ENCODE measurements around the gene ZNF622.
"Not testable (repeated sequence)": the region's sequence is repeated elsewhere in the genome, so short reads cannot be mapped to it uniquely, and the experiment has no call there.

Gene ZNF622

DNA sequence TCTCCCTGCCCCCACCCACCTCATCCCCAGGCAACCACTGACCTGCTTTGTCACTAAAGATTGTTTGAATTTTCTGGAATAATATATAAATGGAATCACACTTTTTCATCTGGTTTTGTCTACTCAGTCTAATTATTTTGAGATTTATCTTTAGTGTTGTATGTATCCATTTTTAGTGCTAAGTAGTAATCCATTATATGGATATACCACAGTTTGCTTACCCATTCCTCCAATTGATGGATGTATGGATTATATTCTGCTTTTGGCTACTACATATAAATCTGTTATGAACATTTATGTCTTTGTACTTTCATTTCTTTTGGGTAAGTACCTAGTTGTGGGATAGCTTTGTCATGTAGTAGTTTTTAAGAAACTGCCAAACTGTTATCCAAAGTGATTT lies 14.5 kb upstream of the ZNF622 start:
- no peak for DNase-seq

DNA sequence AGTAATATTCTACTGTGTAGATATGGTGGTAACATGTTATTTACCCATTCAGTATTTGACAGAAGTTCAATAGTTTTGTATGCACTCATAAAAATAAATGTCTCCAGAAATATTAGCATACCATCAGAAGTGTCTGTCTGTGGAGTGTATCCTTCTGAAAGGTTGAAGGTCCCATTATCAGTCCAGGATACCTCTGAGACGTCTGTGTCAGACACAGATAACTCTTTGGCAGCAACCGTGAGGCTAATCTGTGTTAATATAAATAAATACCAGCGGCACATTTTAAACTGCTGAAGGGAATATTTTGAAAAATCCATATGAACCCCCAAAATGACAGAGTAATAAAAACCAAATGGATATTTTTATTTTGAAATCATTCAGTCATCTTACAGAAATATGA lies 11.9 kb upstream of the ZNF622 start:
- DNase-seq = no peak

DNA sequence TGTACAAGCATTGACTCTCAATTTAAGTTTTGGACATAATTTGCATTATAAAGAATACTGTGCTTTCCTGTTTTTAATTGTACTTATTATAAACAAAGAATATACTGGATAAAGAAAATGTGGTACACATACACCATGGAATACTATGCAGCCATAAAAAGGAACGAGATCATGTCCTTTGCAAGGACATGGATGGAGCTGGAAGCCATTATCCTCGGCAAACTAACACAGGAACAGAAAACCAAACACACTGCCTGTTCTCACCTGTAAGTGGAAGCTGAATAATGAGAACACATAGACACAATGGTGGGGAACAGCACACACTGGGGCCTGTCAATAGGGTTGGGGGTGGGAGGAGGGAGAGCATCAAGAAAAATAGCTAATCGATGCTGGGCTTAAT lies 10.8 kb upstream of the ZNF622 start:
- DNase-seq = not testable (repeated sequence)

DNA sequence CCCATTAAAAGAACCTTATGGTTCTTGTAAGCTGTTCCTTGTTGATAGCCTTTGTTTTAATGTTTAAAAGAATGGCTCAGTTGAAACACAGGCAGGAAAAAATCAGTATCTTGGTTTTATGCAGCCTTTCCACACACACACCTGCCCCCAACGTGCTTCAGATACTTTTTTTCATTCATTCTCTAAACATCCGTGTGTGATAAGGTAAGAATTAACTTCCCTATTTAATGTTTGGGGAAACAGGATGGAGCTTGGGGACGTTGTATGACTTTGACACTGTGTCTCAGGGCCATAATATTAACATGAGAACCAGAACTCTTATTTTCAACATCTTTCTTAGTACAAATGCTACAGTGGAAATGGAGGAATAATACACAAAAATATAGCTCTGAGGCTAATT lies 5.8 kb upstream of the ZNF622 start:
- no peak for DNase-seq

DNA sequence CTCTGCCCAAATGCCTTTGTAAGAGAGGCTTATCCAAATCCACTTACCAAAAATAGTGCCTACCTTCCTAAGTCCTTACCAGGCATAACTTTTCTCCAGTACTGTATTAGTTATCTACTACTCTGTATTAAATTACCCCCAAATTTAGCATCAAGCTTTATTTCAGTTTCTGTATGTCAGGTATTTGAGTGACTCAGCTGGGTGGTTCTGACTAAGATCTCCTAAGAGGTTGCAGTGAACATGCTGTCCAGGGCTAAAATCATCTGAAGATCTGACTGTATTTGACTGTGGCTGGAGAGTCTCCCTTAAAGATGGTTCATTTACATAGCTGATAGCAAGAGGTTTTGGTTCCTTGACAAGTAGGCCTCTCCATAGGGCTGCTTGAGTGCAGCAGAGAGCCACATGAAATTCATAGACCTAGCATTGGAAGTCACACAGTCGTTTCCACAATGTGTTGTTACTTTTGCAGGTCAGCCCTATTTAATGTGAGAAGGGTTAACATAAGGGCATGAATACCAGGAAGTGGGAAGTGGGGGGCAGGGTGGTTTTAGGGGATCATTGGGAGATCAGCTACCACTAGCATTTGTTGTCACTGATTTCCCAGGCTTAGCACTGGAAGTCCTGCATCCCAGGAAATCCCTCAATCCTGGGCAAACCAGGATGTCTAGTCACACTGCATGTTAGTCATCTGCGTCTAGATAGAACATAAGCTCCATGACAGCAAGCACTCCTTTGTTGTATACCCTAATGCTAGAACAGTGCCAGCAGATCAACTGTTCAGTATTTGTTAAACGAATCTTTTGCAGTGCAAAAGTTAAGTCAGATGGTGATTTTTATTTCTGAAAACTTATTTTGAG lies 2.0 kb upstream of the ZNF622 start:
- DNase-seq = no peak

DNA sequence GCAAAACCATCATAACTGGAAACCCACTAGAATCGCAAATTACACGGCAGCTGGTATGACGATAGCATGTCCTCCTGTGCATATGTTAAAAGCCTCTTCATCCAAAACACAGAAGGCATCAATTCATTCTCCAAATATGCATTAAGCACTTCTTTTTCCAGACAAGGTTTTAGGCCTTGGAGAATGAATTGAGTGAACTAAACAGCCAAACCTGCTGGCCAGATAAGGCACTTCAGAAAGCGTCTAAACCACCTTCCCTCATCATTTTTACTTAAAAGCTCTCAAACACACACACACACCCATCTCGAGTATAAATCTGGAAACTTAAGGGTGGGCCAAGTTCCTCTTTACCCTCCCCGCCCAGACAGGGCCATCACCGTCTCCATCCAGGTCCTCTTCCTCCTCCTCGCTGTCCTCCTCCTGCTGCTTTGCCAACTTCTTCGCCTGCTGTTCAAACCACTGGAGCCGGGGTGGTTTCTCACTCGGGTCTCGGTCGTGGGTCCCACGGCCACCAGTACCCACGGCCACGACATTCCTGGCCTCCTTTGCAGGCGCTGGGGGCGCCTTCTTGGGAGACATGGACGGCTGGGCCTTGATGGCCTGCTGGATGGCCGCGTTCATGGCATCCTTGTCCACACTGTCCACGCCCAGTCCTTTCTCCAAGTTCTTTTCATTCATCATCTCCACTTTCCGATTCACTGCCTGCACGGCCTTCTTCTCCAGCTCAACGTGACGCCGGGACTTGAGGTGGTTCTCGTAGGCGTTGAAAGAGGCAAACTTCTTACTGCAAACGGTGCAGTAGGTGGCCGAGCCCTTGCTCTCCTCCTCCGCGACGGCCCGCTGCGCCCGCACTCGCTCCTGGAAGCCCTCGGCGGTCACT lies 696 bp downstream of the ZNF622 start:
- no peak for DNase-seq

DNA sequence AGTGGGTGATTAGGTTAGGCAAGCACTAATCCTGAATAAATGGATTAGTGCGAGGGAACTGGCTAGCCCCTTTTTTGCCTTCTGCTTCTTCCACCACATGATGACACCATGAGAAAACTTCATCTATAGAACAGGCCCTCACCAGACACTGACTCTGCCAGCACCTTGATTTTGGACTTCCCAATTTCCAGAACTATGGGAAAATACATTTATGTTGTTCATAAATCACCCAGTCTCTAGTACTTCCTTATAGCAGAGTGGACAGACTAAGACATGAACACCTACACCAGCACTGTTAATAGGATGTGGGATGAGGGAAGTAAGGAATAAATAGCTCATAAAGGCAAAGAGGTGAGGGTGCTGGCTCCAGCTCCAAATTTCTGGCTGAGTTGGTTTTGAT lies 1.4 kb downstream of the ZNF622 start:
- DNase-seq = no peak

DNA sequence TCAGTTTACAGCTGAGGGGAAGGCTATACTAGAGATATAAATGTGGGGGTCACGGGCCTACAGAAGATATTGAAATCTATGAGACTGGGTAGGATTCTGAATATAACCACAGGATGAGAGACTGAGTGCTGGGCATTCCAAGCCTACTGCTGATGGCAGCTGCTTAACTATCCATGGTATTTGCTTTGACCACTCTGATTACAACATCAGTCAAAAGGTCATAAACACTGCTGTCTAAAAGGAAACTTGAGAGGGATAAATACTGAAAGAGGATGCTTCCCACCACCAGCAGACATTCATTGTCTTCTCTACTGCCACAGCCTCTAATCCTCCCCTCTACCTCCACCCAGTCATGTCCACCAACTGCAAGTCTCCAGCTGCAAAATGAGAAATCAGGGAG lies 3.8 kb downstream of the ZNF622 start:
- no peak for DNase-seq

DNA sequence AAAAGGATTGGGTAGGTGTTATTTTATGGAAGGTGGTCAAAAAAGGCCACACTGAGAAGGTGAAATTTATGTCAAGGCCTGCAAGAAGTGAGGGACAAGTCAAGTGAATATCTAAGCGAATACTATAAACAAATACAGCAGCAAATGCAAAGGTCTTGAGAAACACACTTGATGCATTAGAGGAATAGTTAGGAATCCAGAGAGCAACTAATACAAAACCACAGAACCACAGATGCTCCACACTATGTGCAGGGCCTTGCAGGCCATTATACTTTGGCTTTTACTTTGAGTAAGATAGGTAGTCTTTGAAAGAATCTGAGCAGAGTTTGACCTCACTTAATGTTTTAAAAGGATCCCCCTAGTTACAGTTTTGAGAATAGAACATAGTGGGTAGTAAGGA lies 4.6 kb downstream of the ZNF622 start:
- no peak for DNase-seq

DNA sequence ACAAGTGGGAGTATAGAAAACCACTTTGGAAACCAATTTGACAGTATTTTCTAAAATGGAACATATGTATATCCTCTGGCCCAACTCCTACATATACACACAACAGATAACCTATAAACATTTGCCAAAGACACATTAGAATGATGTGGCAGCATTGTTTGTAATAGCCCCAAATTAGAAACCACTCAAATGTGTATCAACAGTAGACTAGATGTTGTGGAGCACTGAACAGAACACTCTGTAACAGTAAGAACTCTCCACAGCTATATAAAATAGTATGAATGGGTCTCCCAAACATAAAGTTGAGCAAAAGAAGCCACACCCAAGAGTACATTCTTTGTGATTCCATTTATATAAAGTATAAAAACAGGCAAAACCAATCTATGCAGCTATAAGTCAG lies 6.1 kb downstream of the ZNF622 start:
- DNase-seq = no peak

DNA sequence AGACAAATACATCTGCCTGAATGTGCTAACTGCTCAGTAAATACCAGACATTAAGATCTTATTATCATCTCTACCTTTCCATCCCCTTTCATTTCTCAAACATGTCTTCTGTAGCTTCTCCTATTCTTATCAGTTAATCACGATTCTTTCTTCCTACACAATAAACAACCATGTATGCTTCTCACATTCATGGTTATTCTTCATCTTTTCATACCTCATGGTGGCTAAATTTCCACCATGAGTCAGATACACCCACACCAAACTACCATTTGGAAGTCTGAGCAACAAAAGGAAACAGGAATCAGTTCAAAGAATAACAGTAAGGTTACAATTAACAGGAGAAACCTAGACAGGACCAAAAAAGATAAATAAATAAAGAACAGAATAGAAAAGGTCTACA lies 7.7 kb downstream of the ZNF622 start:
- no peak for DNase-seq

DNA sequence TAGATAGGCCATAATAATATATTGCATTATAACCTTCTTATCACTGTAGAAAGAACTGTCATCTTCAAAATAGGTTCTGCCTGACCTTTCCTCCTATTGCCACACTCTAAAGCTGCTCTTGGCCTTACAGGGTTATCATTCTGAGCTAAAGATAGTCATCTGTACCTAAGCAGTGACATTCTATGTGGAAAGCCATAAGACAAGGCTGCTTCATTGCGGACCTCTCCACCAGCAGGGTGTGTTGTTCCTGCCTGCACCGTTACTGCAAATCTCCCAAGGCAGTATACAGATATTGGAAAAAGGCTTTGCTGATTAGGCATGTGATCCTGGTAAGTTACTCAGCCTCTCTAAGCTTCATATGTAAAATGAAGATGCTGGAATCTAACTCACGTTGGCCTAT lies 8.1 kb downstream of the ZNF622 start:
- no peak for DNase-seq

DNA sequence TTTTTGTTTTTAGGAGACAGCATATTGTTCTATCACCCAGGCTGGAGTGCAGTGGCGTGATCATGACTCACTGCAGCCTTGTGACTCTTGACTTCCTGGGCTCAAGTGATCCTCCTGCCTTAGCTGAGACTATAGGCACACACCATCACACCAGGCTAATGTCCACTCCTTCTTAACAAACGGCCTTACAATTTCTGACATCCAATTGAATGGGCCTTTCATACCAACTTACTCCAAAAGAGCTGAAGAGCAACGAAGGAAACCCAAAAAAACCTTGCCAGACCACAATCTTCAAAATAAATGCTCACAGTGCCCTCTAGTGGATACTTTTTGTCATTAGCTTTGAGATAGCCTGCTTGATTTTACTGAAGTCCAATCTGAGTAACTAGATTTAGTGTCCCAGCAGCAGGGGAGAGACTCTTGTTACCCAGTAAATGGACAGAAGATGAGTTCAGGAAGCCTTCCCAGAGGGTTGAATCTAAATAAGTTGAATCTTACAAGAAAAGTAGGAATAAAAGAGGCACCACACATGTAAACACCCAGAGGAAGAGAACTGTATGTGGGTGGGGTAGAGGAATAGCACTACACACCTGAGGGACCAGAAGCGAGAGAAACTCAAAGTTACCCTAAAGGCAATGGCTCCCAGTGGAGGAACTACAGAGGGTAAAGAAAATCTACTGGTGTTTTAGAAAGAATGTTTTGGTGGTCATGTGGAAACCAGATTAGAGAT lies 9.3 kb downstream of the ZNF622 start:
- peak; percentile 74 for DNase-seq

DNA sequence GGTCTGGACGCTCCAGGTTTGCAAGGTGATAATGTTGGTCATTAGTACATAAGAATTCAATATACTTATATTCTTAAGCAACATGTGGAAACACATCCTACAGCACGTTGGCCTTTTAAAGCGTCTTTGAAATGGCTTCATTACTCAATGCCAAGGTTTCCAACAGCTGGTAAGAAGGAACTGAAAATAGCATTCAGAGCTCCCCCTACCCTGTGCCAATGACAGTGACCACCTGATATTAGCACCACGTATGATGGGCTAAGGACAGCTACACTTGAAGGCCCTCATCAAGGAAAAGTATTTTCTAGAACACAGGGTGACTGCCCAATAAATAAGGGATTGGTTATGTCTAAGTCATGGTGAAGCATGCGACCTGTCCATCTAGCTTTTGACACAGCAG lies 9.9 kb downstream of the ZNF622 start:
- no peak for DNase-seq

DNA sequence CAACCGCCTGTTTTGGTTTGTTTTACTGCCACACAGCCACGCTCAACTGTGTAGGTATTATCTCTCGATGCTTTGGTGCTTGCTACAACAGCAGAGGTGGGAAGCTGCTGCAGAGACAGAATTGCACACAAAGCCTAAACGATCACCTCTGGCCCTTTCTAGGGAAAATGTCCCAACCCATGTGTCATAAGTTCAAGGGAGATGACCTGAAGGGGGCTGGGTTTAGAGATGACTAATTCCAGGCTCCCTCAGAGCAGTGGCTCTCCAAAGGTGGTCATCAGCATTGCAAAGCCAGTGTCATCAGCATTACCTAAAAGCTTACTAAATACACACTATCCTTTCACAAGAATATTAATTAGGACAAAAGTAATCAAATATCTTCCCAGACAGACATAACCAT lies 10.9 kb downstream of the ZNF622 start:
- DNase-seq = no peak

DNA sequence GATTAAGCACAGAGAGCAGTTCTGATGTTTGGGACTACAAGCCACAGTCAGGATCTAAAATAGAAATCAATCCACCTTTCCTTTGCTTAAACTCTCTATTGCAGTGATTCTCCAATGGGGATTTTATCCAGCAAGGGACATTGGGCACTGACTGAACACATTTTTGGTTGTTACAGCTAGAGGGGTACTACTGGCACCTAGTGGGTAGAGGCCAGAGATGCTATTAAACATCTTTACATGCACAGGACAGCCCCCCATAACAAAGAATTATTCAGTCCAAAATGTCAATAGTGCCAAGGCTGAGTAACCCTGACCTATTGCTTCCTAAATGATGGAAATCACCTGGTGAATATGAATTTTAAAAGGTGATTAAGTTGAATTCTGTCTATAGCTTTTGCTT lies 12.0 kb downstream of the ZNF622 start:
- DNase-seq = no peak

DNA sequence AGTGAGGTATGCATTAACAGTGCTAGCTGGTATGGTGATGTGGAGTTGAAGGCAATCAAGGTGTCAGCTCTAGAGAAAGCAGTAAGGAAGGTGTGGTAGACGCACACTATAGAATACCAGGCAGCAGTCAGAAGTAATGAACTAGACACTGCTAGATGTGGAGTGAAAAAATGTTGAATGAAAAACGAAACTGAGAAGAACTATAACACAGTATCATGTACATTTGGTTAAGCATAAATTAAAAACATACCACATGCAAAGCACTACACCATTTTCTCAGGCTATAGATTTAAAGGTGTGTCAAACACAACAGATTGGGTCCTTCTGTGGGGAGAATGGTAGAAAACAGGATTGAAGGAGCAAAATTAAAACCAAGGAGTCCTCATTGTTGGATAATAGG lies 15.4 kb downstream of the ZNF622 start:
- no peak for DNase-seq

DNA sequence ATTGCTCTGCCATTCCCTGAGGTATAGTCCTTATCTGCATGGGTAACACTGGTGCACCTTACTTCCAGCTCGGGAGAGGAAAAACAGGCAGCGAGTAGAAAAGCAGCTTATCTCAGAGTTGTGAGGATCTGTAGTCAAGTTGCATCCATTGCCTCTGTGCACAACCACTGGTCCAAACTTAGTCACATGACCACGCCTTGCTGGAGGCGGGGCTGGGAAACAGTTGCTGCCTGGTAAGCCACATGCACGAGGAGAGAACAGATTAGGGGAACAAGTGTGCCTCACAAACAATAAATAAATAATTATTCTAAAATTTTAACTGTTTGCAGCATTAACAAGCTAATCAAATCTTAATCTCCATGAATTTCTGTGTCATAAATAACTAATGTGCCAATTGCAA lies 18.6 kb downstream of the ZNF622 start:
- no peak for DNase-seq

DNA sequence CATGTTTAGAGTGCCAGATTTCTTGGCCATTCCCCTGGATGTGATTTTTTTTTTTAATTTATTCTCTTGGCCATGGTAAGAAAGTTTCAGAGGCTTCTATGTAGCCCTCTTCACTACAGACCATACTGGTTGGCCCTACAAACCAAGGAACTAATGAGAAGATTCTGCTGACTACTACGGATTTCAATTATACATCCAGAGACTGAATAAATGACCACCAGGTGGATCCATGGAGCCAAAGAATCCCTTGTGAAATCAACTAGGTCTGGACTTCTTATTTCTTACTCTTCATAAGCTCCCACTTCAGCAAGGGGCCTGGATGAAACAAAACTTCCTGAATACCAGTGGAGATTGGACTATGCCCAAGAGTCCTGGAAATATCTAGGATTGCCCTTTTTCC lies 27.6 kb downstream of the ZNF622 start:
- DNase-seq = no peak

DNA sequence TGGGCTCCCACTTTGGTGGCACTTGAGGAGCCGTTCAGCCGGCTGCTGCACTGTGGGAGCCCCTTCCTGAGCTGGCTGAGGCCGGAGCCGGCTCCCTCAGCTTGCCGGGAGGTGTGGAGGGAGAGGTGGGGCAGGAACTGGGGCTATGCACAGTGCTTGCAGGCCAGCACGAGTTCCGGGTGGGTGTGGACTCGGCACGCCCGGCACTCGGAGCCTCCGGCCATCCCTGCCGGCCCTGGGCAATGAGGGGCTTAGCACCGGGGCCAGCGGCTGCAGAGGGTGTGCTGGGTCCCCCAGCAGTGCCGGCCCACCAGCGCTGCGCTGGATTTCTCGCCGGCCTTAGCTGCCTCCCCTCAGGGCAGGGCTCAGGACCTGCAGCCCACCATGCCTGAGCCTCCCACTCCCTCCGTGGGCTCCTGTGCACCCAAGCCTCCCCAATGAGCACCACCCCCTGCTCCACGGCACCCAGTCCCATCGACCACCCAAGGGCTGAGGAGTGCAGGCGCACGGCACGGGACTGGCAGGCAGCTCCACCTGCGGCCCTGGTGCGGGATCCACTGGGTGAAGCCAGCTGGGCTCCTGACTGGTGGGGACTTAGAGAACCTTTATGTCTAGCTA lies 29.4 kb downstream of the ZNF622 start:
- not testable (repeated sequence) for DNase-seq

DNA sequence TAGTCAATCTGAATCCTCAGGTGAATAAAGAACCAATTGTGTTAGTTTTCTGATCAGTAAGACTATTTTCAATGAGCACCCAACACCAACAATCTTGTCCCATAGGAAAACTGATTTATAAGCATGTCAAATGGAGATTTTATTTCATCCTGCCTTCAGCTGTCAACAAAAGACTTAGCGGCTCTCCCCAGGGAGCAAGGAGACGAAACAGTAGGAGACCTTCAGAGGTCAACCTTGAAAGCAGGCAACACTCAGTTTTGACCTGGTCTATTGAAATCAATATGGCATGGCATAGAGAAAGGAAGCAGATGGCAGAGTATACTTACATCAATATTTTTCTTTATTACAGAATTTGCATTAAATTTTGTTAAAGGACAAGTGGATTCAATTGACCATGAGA lies 34.1 kb downstream of the ZNF622 start:
- DNase-seq = no peak

DNA sequence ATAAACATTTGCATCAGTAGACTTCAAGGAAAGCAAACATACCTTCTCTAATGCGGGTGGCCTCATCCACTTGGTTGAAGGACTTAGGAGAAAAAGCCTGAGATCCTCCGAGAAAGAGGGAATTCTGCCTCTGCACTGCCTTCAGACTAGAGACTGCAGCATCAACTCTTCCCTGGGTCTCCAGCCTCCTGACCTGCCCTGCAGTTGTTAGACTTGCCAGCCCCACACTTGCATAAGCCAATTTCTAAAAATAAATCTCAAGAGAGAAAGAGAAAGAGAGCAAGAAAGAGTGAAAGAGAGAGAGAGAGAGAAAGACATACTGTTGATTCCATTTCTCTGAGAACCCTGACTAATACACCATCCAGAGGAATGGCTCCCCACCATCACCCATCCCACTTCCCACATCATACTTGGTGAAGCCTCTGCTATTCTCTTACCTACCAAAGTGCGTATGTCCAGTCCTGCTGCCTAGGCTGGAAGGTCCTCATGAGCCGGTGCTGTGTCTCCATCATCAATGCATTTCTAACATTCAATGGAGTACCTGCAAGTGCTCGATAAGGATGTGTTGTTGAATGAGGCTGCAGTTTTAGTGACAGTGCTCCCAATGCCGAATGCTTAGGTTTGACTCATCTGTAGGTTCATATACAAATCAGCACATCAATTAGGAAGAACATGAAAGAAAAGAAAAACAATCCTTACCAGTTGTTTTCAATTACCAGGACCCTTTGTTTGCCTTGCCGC lies 35.1 kb downstream of the ZNF622 start:
- no peak for DNase-seq

Measured in CD4-positive, alpha-beta T cell treated with Interleukin-12 subunit alpha and Interleukin-12 subunit beta, for 1 hour (primary cell).